Activated T-cell treated with anti-CD3 and anti-CD28 coated beads for 1 hour (primary cell): ENCODE data around the gene CLEC6A.
"Not testable (repeated sequence)": the region's sequence is repeated elsewhere in the genome, so short reads cannot be mapped to it uniquely, and the experiment has no call there.

Experiments
- DNase-seq: peaks from one replicate; pipeline ENCODE4 v3.0.0-alpha.2; 2020; ENCODE audit warnings: low read depth

Gene CLEC6A

GRCh38 chr12:8455727-8456360 lies at the start of gene CLEC6A:
CLEC6A (plus strand) TSS chr12:8455962; CDS start chr12:8456112, 150 bp downstream.
- no peak for DNase-seq

- not testable (repeated sequence) for DNase-seq
Observed at GRCh38 chr12:8419576-8419975, 36.2 kb upstream of the CLEC6A start.

GRCh38 chr12:8420506-8420905 lies 35.3 kb upstream of the CLEC6A start:
- DNase-seq: no peak

GRCh38 chr12:8444536-8445278 lies 11.1 kb upstream of the CLEC6A start:
- not testable (repeated sequence) for DNase-seq

GRCh38 chr12:8445731-8446130 lies 10.0 kb upstream of the CLEC6A start:
- DNase-seq: no peak

GRCh38 chr12:8446642-8447547 lies 8.9 kb upstream of the CLEC6A start:
- DNase-seq: no peak

GRCh38 chr12:8449355-8449859 lies 6.4 kb upstream of the CLEC6A start:
- DNase-seq: no peak

- DNase-seq: no peak
Observed at GRCh38 chr12:8452036-8452435, 3.7 kb upstream of the CLEC6A start.

- DNase-seq: no peak
Observed at GRCh38 chr12:8453021-8453513, 2.7 kb upstream of the CLEC6A start.

- DNase-seq: no peak
Observed at GRCh38 chr12:8453796-8454195, 2.0 kb upstream of the CLEC6A start.

GRCh38 chr12:8455271-8455670 lies 491 bp upstream of the CLEC6A start:
- no peak for DNase-seq

GRCh38 chr12:8461426-8461825 lies 5.7 kb downstream of the CLEC6A start:
- DNase-seq: no peak

- DNase-seq: no peak
Observed at GRCh38 chr12:8465301-8465996, 9.7 kb downstream of the CLEC6A start.

GRCh38 chr12:8466241-8466640 lies 10.5 kb downstream of the CLEC6A start:
- no peak for DNase-seq

GRCh38 chr12:8471090-8471489 lies 15.3 kb downstream of the CLEC6A start:
- DNase-seq: no peak

GRCh38 chr12:8475508-8476203 lies 19.9 kb downstream of the CLEC6A start:
- no peak for DNase-seq

GRCh38 chr12:8482571-8483061 lies 26.9 kb downstream of the CLEC6A start:
- DNase-seq: no peak

GRCh38 chr12:8483079-8483478 lies 27.3 kb downstream of the CLEC6A start:
- no peak for DNase-seq

GRCh38 chr12:8491646-8492530 lies 36.1 kb downstream of the CLEC6A start:
- no peak for DNase-seq

- no peak for DNase-seq
Observed at GRCh38 chr12:8493084-8493483, 37.3 kb downstream of the CLEC6A start.
